ENCODE data around the gene RBM20. TPM values are rescaled to one million over a fixed set of nuclear protein-coding genes. Genes with fewer than 3 reads are reported as not detected.

RBM20 gene
- total and polyA plus RNA-seq, 2 of the 4 experiments (the other 2 are of a cell fraction) = under 0.01 to 0.15 TPM

- H3K27me3 ChIP-seq (ENCODE audit: control insufficient read depth, insufficient read depth, low read length) = peaks cover 9% of the 10 kb centered on the region
Observed at GRCh38 chr10:110631934-110632333, 12.2 kb upstream of the RBM20 start.

More at GRCh38 chr10:110631934-110632333, 12.2 kb upstream of the RBM20 start:
- H3K14ac ChIP-seq (replicated peaks; ENCODE audit: low read depth, low read length) = no peak overlapping the region
- no peak overlapping the region for H3K4me3 ChIP-seq (ENCODE audit: insufficient read depth, low read depth, low read length)
- BruUV-seq (replicated peaks) = no TSS peak
- no peak overlapping the region for H2AFZ ChIP-seq (replicated peaks; ENCODE audit: low read length, poor library complexity)
- H3K56ac ChIP-seq (ENCODE audit: extremely low read depth, insufficient read depth, low read length) = no peak overlapping the region
- H3K9me1 ChIP-seq (ENCODE audit: insufficient read depth, low read length) = peaks cover 3% of the 10 kb centered on the region; the same call in 1 of the 2 replicates
- no peak for DNase-seq
- no peak for TF ChIP-seq NFE2L2 (IDR thresholded peaks at IDR 0.05; ENCODE audit: low read depth, low read length)
- no peak for TF ChIP-seq CEBPB (IDR thresholded peaks at IDR 0.05; ENCODE audit: low read depth, low read length)
- TF ChIP-seq MAFK (IDR thresholded peaks at IDR 0.05; ENCODE audit: low read depth, low read length) = no peak
- no peak for TF ChIP-seq RFX5 (IDR thresholded peaks at IDR 0.05; ENCODE audit: low read depth, low read length)
- no peak for TF ChIP-seq FOS (IDR thresholded peaks at IDR 0.05; ENCODE audit: low read depth, low read length)
- no peak for TF ChIP-seq MAZ (IDR thresholded peaks at IDR 0.05; ENCODE audit: borderline replicate concordance, low read depth, low read length)
- TF ChIP-seq RCOR1 (IDR thresholded peaks at IDR 0.05; ENCODE audit: insufficient replicate concordance, low read length) = no peak
- no peak for TF ChIP-seq CTCF (conservative IDR thresholded peaks at IDR 0.05; ENCODE audit: low read depth, low read length)
- no peak for TF ChIP-seq RAD21 (IDR thresholded peaks at IDR 0.05; ENCODE audit: low read length)
- TF ChIP-seq MXI1 (IDR thresholded peaks at IDR 0.05; ENCODE audit: borderline replicate concordance, low read depth, low read length) = no peak
- no peak for TF ChIP-seq BHLHE40 (IDR thresholded peaks at IDR 0.05; ENCODE audit: low read depth, low read length)
- TF ChIP-seq SMC3 (IDR thresholded peaks at IDR 0.05; ENCODE audit: low read depth, low read length) = no peak
- no peak overlapping the region for H2BK15ac ChIP-seq (ENCODE audit: low read depth, low read length)
- H3K23ac ChIP-seq (ENCODE audit: low read depth, low read length) = no peak overlapping the region
- no peak overlapping the region for H3K4me2 ChIP-seq (ENCODE audit: low read depth, low read length)
- H4K91ac ChIP-seq (ENCODE audit: insufficient read depth, low read depth, low read length) = no peak overlapping the region
- no peak overlapping the region for H3K9ac ChIP-seq (ENCODE audit: low read depth, low read length)
- H4K20me1 ChIP-seq (ENCODE audit: insufficient read depth, low read length) = no peaks in the 10 kb centered on the region
- ATAC-seq (ENCODE audit: low read depth) = no peak
- H3K27ac ChIP-seq (ENCODE audit: insufficient read depth, low read length) = no peak overlapping the region
- intact Hi-C loops (cut with micrococcal nuclease) = no loop called here
- in situ Hi-C loops (cut with MboI; ENCODE audit: low sequenced_read_pairs) = no loop called here
- H3K4ac ChIP-seq (ENCODE audit: low read depth, low read length) = no peak overlapping the region
- ChIA-PET POLR2A (ENCODE audit: unreplicated experiment) (no interaction called here), CTCF (no interaction called here)
- no peaks in the 10 kb centered on the region for H3K36me3 ChIP-seq (ENCODE audit: control insufficient read depth, insufficient read depth, low read length)
- H3K4me1 ChIP-seq (ENCODE audit: control insufficient read depth, insufficient read depth, low read length) = peaks cover 2% of the 10 kb centered on the region
- no peak overlapping the region for H2BK5ac ChIP-seq (ENCODE audit: low read depth, low read length, poor library complexity, severe bottlenecking)
- H2BK120ac ChIP-seq (ENCODE audit: low read depth, low read length) = no peak overlapping the region
- no peak overlapping the region for H2AK9ac ChIP-seq (replicated peaks; ENCODE audit: low read depth, low read length, poor library complexity)
- no peaks in the 10 kb centered on the region for H3K79me1 ChIP-seq (ENCODE audit: low read depth in 1 of 2, low read length in 2 of 2)
- H4K5ac ChIP-seq (ENCODE audit: low read depth, low read length) = no peak overlapping the region
- H3K18ac ChIP-seq (ENCODE audit: low read depth, low read length) = no peak overlapping the region
- no peak overlapping the region for H2AK5ac ChIP-seq (ENCODE audit: low read depth, low read length)
- H2BK20ac ChIP-seq (ENCODE audit: low read depth, low read length) = no peak overlapping the region
- no peaks in the 10 kb centered on the region for H3K9me3 ChIP-seq (ENCODE audit: control insufficient read depth, insufficient read depth, low read length)
- dilution Hi-C loops (cut with HindIII; ENCODE audit: low sequenced_read_pairs, unreplicated experiment) = no loop called here
- no peak overlapping the region for H4K8ac ChIP-seq (ENCODE audit: low read depth in 2 of 2, low read length in 2 of 2)
